Breast epithelium (tissue), 3 donors: Measurements from ENCODE around the gene DTNA.

Experiments used
- CTCF ChIP-seq, 3 donors: fragments of 450-650 bp; IDR thresholded peaks; one replicate each; pipeline ENCODE4 v1.5.1; 2016 to 2017; ENCODE audit warnings: antibody characterized with exemption in 3 of 3, mild to moderate bottlenecking in 3 of 3, moderate library complexity in 3 of 3
- POLR2AphosphoS5 ChIP-seq, 3 donors: sonication (generic); formaldehyde crosslinking; IDR thresholded peaks; one replicate each; pipeline ENCODE4 v1.6.1; 2017; ENCODE audit warnings: antibody characterized with exemption in 3 of 3

GRCh38 chr18:34844072-34844471, 134.0 kb downstream of the DTNA start:
- TF ChIP-seq CTCF (IDR thresholded peaks at IDR 0.05) (no peak), POLR2AphosphoS5 (IDR thresholded peaks at IDR 0.05) (no peak)
